NB4 (cell line): ENCODE results near the gene PPP2R5D.

Experiments
- CTCF ChIP-seq: IDR thresholded peaks from one replicate; pipeline ENCODE4 v1.5.1; 2012; ENCODE audit warnings: low read depth, low read length
- MYC ChIP-seq: IDR thresholded peaks from 2 replicates; pipeline ENCODE4 v1.6.1; 2011; ENCODE audit warnings: low read depth, low read length
- POLR2A ChIP-seq: IDR thresholded peaks from 2 replicates; pipeline ENCODE4 v1.6.1; 2011; ENCODE audit warnings: mild to moderate bottlenecking; ENCODE audit not compliant: insufficient read length; ENCODE audit errors: extremely low read depth
- TF ChIP-seq, protein P1 (sequence below): IDR thresholded peaks from 2 replicates; pipeline ENCODE4 v1.6.1; 2011; ENCODE audit warnings: low read depth, low read length

DNA sequence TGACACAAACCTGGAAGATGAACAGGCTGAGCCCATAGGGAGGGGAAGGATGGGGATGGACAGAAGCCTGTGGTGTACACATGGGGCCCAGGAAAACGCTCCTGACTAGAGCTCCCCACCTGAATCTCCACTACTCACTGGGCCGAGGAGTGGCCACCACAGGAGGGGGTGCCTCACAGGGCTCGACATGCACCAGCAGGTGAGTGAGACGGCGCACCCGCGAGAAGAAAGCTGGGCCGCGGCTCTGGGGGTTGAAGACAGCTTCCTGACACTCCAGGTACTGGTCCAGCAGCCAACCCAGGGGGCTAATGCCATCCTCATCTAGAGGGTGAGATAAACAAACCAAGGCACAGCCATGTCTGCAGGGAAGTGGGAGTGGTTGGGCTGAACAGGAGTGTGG is 58.9 kb downstream of the PPP2R5D start:
- TF ChIP-seq CTCF, result no peak
- no peak for TF ChIP-seq POLR2A
- TF ChIP-seq, protein P1, sequence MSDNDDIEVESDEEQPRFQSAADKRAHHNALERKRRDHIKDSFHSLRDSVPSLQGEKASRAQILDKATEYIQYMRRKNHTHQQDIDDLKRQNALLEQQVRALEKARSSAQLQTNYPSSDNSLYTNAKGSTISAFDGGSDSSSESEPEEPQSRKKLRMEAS, result no peak
- TF ChIP-seq MYC, result no peak
